VCaP (cell line): ENCODE data around the gene INO80C.

ENCODE experiments used
- H3K27ac ChIP-seq: fragments of 450-650 bp; 2 replicates; pipeline ENCODE4 v1.5.1; 2017
- TF ChIP-seq, protein P1 (sequence below): fragments of 450-650 bp; conservative IDR thresholded peaks from 2 replicates; pipeline ENCODE4 v1.5.1; 2017; ENCODE audit warnings: mild to moderate bottlenecking, moderate library complexity

INO80C gene, protein sequence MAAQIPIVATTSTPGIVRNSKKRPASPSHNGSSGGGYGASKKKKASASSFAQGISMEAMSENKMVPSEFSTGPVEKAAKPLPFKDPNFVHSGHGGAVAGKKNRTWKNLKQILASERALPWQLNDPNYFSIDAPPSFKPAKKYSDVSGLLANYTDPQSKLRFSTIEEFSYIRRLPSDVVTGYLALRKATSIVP

DNA sequence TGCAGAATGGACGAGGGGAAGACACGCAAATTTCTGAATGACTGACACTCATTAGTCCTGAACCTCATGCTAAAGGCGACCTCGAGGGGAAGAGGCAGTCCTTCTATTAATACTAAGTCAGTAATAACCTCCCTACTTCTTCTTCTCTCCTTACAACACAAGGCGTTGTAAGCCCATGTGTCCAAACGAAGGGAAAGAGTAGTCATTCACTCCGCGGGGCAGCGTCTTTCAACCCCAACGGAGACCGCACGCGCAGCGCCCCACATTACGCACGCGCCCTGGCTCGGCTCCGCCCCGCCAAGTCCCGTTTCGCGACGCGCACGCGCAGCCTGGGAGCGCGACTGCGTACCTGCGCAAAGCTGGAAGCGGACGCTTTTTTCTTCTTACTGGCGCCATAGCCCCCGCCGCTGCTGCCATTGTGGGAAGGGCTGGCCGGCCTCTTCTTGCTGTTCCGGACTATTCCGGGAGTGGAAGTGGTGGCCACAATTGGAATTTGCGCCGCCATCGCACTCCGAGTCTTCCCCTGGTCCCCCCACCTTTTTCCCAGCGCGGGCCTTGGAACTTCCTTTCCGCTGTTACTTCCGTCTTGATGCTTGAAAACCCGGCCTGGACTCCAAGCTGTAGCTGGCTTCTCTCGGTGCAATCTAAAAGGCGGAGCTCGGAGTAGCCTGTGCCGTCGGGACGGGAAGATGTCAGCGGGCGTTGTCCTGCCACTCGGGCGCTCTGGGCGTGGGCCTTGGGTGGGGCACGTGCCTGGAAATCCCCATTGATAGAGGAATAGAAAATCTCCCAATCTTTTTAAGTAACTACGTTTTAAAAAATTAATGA, at the start of gene INO80C:
INO80C (minus strand) TSS at position 591 of the 828 bp plus-strand sequence; CDS start at position 505, 86 bp downstream.
- peak within 1 kb of the TSS; percentile 94 for H3K27ac ChIP-seq
- TF ChIP-seq, protein P1, sequence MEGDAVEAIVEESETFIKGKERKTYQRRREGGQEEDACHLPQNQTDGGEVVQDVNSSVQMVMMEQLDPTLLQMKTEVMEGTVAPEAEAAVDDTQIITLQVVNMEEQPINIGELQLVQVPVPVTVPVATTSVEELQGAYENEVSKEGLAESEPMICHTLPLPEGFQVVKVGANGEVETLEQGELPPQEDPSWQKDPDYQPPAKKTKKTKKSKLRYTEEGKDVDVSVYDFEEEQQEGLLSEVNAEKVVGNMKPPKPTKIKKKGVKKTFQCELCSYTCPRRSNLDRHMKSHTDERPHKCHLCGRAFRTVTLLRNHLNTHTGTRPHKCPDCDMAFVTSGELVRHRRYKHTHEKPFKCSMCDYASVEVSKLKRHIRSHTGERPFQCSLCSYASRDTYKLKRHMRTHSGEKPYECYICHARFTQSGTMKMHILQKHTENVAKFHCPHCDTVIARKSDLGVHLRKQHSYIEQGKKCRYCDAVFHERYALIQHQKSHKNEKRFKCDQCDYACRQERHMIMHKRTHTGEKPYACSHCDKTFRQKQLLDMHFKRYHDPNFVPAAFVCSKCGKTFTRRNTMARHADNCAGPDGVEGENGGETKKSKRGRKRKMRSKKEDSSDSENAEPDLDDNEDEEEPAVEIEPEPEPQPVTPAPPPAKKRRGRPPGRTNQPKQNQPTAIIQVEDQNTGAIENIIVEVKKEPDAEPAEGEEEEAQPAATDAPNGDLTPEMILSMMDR: no peak

DNA sequence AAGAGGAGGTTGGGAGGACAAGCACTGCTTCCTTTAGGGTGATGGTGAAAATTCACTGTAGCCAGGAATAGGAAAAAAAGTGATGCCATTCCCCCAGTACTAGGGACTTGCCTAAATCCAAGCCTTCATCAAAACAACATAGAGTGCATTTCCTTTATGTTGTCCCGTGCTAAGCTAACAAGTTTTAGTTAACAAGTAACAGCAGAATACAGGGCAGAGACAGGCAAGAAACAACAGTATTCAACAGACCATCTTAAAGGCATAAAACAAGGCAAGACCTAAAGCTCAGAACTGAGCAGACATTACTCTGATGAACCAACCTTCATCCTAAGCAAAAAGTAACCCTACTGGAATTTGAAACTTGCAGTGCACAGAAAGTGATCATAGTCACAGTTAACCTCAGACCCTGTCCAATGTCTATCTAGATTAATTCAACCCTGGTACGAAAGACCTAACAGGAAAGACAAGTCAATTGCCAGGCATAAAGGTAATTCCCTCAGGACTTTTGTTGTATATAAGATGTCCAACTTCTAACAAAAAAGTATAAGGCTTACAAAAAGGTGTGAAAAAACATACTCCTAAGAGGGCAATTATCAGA, 49.3 kb upstream of the INO80C start:
- TF ChIP-seq, protein P1: no peak

DNA sequence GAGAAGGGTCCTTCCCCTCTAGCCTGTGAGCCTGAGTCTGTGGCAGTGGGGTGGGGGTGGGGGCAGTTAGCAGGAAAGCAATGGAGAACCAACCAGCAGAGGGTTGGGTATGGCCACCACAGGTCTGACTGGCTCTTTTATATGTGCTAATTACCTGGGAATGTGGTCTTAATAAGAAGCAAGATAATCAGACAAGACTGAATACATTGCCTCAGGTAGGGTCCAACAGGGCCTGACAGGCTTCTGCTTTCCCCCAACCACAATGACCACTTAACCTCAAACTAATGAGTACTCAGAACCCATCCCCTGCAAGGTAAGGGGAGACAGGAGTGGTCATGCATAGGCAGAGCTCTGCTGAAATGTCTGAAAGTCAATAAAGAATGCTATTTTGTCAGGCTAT, 44.6 kb upstream of the INO80C start:
- no peak overlapping the region for H3K27ac ChIP-seq
- TF ChIP-seq, protein P1: no peak

More for the DNA sequence above, 49.3 kb upstream of the INO80C start:
- H3K27ac ChIP-seq: no peak overlapping the region

DNA sequence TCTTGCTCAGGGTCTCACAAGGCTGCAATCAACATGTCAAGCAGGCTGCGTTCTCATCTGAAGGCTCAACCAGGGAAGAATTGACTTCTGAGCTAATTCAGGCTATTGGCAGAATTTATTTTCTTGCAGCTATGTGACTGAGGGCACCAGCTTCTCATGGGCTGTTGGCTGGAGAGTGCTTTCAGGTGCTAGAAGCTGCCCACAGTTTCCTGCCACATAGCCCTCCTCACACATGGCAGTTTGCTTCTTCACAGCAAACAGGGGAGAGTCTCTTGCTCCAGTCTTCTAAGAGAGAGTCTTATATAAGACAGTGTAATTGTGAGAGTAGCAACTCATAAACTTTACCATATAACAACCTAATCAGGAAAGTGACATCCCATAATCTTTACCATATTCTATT, 37.5 kb upstream of the INO80C start:
- no peak overlapping the region for H3K27ac ChIP-seq

DNA sequence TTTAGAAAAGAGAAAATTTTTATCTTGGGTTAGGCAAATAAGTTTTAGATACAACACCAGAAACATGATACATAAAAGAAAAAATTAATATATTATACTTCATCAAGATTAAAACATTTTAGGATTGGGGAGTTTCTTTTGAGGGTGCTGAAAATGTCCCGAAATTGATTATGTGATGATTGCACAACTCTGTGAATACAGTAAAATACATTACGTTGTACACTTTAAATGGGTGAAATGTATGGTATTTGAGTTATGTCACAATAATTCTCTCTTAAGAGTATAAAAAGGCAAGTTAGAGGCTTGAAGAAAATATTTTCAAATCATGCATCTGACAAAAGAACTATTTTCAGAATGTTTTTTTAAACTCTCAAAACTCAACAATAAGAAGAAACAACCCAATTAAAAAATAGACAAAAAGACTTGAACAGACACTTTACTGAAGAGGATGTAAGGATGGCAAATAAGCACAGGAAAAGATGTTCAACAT, 36.2 kb upstream of the INO80C start:
- H3K27ac ChIP-seq: no peak overlapping the region
- TF ChIP-seq, protein P1: no peak

More for the DNA sequence above, 37.5 kb upstream of the INO80C start:
- TF ChIP-seq, protein P1: no peak

DNA sequence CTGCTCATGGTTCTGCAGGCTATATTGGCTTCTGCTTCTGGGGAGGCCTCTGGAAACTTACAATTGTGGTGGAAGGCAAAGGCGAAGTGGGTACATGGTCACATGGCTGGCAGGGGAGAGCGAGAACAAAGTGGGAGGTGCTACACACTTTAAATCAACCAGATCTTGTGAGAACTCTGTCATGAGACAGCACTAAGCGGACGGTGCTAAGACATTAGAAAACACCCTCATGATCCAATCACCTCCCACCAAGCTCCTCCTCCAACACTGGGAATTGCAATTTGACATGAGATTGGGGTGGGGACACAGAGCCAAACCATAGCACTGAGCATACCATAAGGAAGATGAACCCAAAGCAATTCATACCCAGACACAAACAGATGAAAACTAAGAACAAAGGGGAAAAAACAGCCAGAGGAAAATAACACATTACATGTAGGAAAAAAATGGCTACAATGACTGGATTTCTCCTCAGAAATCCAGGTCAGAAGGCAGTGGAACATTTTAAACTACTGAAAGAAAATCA, 31.1 kb upstream of the INO80C start:
- H3K27ac ChIP-seq: no peak overlapping the region
- TF ChIP-seq, protein P1: no peak
